Mesenchymal stem cell (in vitro differentiated cells and primary cell): ENCODE data around the gene BMPER.

Experiments used
- DNase-seq: peaks from one replicate; pipeline ENCODE4 v3.0.0-alpha.2; 2013
- H2AFZ ChIP-seq: one replicate; pipeline ENCODE4 v1.6.1; 2013; ENCODE audit warnings: low read depth, mild to moderate bottlenecking, control low read depth, inconsistent platforms, low read length, moderate library complexity
- H2AK5ac ChIP-seq: 2 replicates; pipeline ENCODE4 v1.6.1; 2013; ENCODE audit warnings: low read length, moderate library complexity, mild to moderate bottlenecking, inconsistent platforms; ENCODE audit not compliant: severe bottlenecking
- H2BK120ac ChIP-seq: one replicate; pipeline ENCODE4 v1.6.1; 2013; ENCODE audit warnings: low read depth, mild to moderate bottlenecking, inconsistent platforms, low read length, moderate library complexity
- H2BK12ac ChIP-seq, 2 experiments: one replicate each; pipeline ENCODE4 v1.6.1; 2013; ENCODE audit warnings: inconsistent platforms in 2 of 2, low read length in 2 of 2, mild to moderate bottlenecking in 2 of 2, moderate library complexity in 2 of 2, control low read depth in 1 of 2
- H2BK15ac ChIP-seq: one replicate; pipeline ENCODE4 v1.6.1; 2013; ENCODE audit warnings: mild to moderate bottlenecking, low read depth, inconsistent platforms; ENCODE audit not compliant: poor library complexity, severe bottlenecking
- H2BK5ac ChIP-seq: 2 replicates; pipeline ENCODE4 v1.6.1; 2013; ENCODE audit warnings: low read depth, mild to moderate bottlenecking, low read length, control low read depth, inconsistent platforms; ENCODE audit not compliant: poor library complexity, severe bottlenecking
- H3K14ac ChIP-seq, 2 experiments: one replicate each; pipeline ENCODE4 v1.6.1; 2013; ENCODE audit warnings: inconsistent platforms in 2 of 2, low read length in 2 of 2, control low read depth in 1 of 2, mild to moderate bottlenecking in 1 of 2, moderate library complexity in 1 of 2
- H3K18ac ChIP-seq, 2 experiments: one replicate each; pipeline ENCODE4 v1.6.1; 2013; ENCODE audit warnings: inconsistent platforms in 2 of 2, low read length in 2 of 2, control low read depth in 1 of 2, low read depth in 1 of 2, mild to moderate bottlenecking in 1 of 2
- H3K23ac ChIP-seq, 2 experiments: one replicate each; pipeline ENCODE4 v1.6.1; 2013; ENCODE audit warnings: inconsistent platforms in 2 of 2, low read length in 2 of 2, mild to moderate bottlenecking in 2 of 2, moderate library complexity in 2 of 2, control low read depth in 1 of 2
- H3K27ac ChIP-seq: 2 replicates; pipeline ENCODE4 v1.5.1; 2013; ENCODE audit warnings: mild to moderate bottlenecking, moderate library complexity, low read length, control low read depth, inconsistent platforms; ENCODE audit not compliant: poor library complexity, severe bottlenecking
- H3K27me3 ChIP-seq, 2 experiments: 2 replicates each; pipeline versions ENCODE4 v1.6.1 to v1.7.0; 2013; ENCODE audit warnings: low read length in 2 of 2, mild to moderate bottlenecking in 2 of 2, moderate library complexity in 2 of 2, control low read depth in 1 of 2, inconsistent platforms in 1 of 2; ENCODE audit not compliant: control insufficient read depth in 1 of 2, insufficient read depth in 1 of 2
- H3K36me3 ChIP-seq, 2 experiments: 2 replicates each; pipeline versions ENCODE4 v1.6.1 to v1.7.0; 2013; ENCODE audit warnings: low read length in 2 of 2, control low read depth in 1 of 2, inconsistent platforms in 1 of 2, low read depth in 1 of 2, mild to moderate bottlenecking in 1 of 2; ENCODE audit not compliant: insufficient read depth in 2 of 2, control insufficient read depth in 1 of 2
- H3K4ac ChIP-seq, 2 experiments: one replicate each; pipeline ENCODE4 v1.6.1; 2013; ENCODE audit warnings: inconsistent platforms in 2 of 2, low read length in 2 of 2, mild to moderate bottlenecking in 2 of 2, moderate library complexity in 2 of 2, control low read depth in 1 of 2, low read depth in 1 of 2
- H3K4me1 ChIP-seq: 2 replicates; pipeline ENCODE4 v1.6.1; 2013; ENCODE audit warnings: low read depth, low read length, control low read depth; ENCODE audit not compliant: control insufficient read depth, insufficient read depth
- H3K4me2 ChIP-seq: 2 replicates; pipeline ENCODE4 v1.6.1; 2013; ENCODE audit warnings: low read length, mild to moderate bottlenecking, inconsistent platforms; ENCODE audit not compliant: poor library complexity, severe bottlenecking
- H3K4me3 ChIP-seq, 2 experiments: 2 replicates each; pipeline versions ENCODE4 v1.5.1 to v1.7.0; 2013; ENCODE audit warnings: low read length in 2 of 2, mild to moderate bottlenecking in 2 of 2, control low read depth in 1 of 2, low read depth in 1 of 2; ENCODE audit not compliant: insufficient read depth in 1 of 2
- H3K79me1 ChIP-seq: replicated peaks from 2 replicates; pipeline ENCODE4 v1.6.1; 2013; ENCODE audit warnings: mild to moderate bottlenecking, control low read depth, low read length, inconsistent platforms; ENCODE audit not compliant: poor library complexity, severe bottlenecking
- H3K9ac ChIP-seq: 2 replicates; pipeline ENCODE4 v1.7.0; 2013; ENCODE audit warnings: mild to moderate bottlenecking, low read length, moderate library complexity
- H3K9me3 ChIP-seq: 2 replicates; pipeline ENCODE4 v1.7.0; 2013; ENCODE audit warnings: mild to moderate bottlenecking, low read length; ENCODE audit not compliant: control insufficient read depth
- H4K8ac ChIP-seq: one replicate; pipeline ENCODE4 v1.6.1; 2013; ENCODE audit warnings: inconsistent platforms, mild to moderate bottlenecking, low read length, moderate library complexity
- H4K91ac ChIP-seq: one replicate; pipeline ENCODE4 v1.6.1; 2013; ENCODE audit warnings: mild to moderate bottlenecking, low read length, inconsistent platforms
- WGBS: methylation state at CpG from one replicate; pipeline ENCODE4 v1.1.7; 2013; ENCODE audit warnings: mixed read lengths; 5-methylcytosine and 5-hydroxymethylcytosine counted together

The BMPER gene

GRCh38 chr7:34061149-34061548 is 155.8 kb downstream of the BMPER start:
- Histone ChIP-seq H3K36me3 (peaks cover 0 to 70% of the 10 kb centered on the region in 2 experiments), H2BK120ac (no peak overlapping the region), H3K27ac (no peak overlapping the region), H3K9me3 (no peaks in the 10 kb centered on the region), H3K4me3 (no peak overlapping the region), H3K79me1 (no peaks in the 10 kb centered on the region), H4K91ac (no peak overlapping the region), H3K4me2 (no peak overlapping the region), H3K27me3 (no peaks in the 10 kb centered on the region), H3K9ac (peak overlapping the region; percentile 85), H3K4ac (no peak overlapping the region), H2BK5ac (no peak overlapping the region), H3K14ac (no peak overlapping the region), H2BK12ac (no peak overlapping the region), H2AFZ (no peak overlapping the region), H3K4me1 (no peaks in the 10 kb centered on the region), H2BK15ac (no peak overlapping the region), H4K8ac (no peak overlapping the region), H3K18ac (no peak overlapping the region), H3K23ac (no peak overlapping the region), H2AK5ac (no peak overlapping the region)
- DNase-seq: peak; percentile 84
- WGBS: no CpG with 5 or more reads among the region's 2 CpGs

GRCh38 chr7:34062341-34062740 is 157.0 kb downstream of the BMPER start:
- 93% methylated on average over 3 of the region's 4 CpGs for WGBS
- H4K8ac ChIP-seq: no peak overlapping the region
- no peak overlapping the region for H2BK120ac ChIP-seq
- no peak overlapping the region for H4K91ac ChIP-seq
- H3K4me1 ChIP-seq: peaks cover 3% of the 10 kb centered on the region
- H3K4ac ChIP-seq: no peak overlapping the region
- H3K9me3 ChIP-seq: no peaks in the 10 kb centered on the region
- H3K4me2 ChIP-seq: no peak overlapping the region
- H3K36me3 ChIP-seq: peaks cover 0 to 70% of the 10 kb centered on the region in 2 experiments
- H3K23ac ChIP-seq: no peak overlapping the region
- H3K14ac ChIP-seq: no peak overlapping the region
- no peak overlapping the region for H3K4me3 ChIP-seq
- H2AFZ ChIP-seq: no peak overlapping the region
- no peak overlapping the region for H3K9ac ChIP-seq
- DNase-seq: no peak
- no peak overlapping the region for H2BK15ac ChIP-seq
- H2BK5ac ChIP-seq: no peak overlapping the region
- H3K79me1 ChIP-seq: no peaks in the 10 kb centered on the region
- no peak overlapping the region for H2BK12ac ChIP-seq
- H2AK5ac ChIP-seq: no peak overlapping the region
- no peak overlapping the region for H3K27ac ChIP-seq
- H3K18ac ChIP-seq: no peak overlapping the region
- H3K27me3 ChIP-seq: no peaks in the 10 kb centered on the region

- H3K27me3 ChIP-seq: no peaks in the 10 kb centered on the region
- H3K23ac ChIP-seq: no peak overlapping the region
- H3K18ac ChIP-seq: no peak overlapping the region
- no peak overlapping the region for H2AK5ac ChIP-seq
- H3K4me2 ChIP-seq: no peak overlapping the region
- H3K4me1 ChIP-seq: peaks cover 5% of the 10 kb centered on the region
- no peaks in the 10 kb centered on the region for H3K79me1 ChIP-seq
- H2BK5ac ChIP-seq: no peak overlapping the region
- no peak overlapping the region for H3K4ac ChIP-seq
- no peak overlapping the region for H3K9ac ChIP-seq
- no peak overlapping the region for H2AFZ ChIP-seq
- no peak overlapping the region for H3K14ac ChIP-seq
- no peak overlapping the region for H2BK15ac ChIP-seq
- H3K9me3 ChIP-seq: no peaks in the 10 kb centered on the region
- peaks cover 0 to 70% of the 10 kb centered on the region in 2 experiments for H3K36me3 ChIP-seq
- no peak overlapping the region for H2BK12ac ChIP-seq
- H2BK120ac ChIP-seq: no peak overlapping the region
- no peak overlapping the region for H3K27ac ChIP-seq
- no peak overlapping the region for H4K8ac ChIP-seq
- DNase-seq: no peak
- no peak overlapping the region for H4K91ac ChIP-seq
- H3K4me3 ChIP-seq: no peak overlapping the region
Observed at GRCh38 chr7:34062826-34063225, 157.5 kb downstream of the BMPER start.

- H3K79me1 ChIP-seq: no peaks in the 10 kb centered on the region
- no peak overlapping the region for H3K23ac ChIP-seq
- H4K91ac ChIP-seq: no peak overlapping the region
- no peaks in the 10 kb centered on the region for H3K9me3 ChIP-seq
- peak overlapping the region; percentile 15 for H3K9ac ChIP-seq
- no peak overlapping the region for H2AFZ ChIP-seq
- no peak overlapping the region for H2BK12ac ChIP-seq
- no peak overlapping the region for H2BK120ac ChIP-seq
- peaks cover 5% of the 10 kb centered on the region for H3K4me1 ChIP-seq
- no peak overlapping the region for H2AK5ac ChIP-seq
- no peak overlapping the region for H4K8ac ChIP-seq
- 100% methylated on average over 3 of the region's 4 CpGs for WGBS
- no peak overlapping the region for H3K27ac ChIP-seq
- no peak overlapping the region for H3K4me2 ChIP-seq
- peak; percentile 47 for DNase-seq
- H2BK5ac ChIP-seq: no peak overlapping the region
- H3K14ac ChIP-seq: no peak overlapping the region
- H3K4me3 ChIP-seq: no peak overlapping the region
- peaks cover 0 to 78% of the 10 kb centered on the region in 2 experiments for H3K36me3 ChIP-seq
- no peak overlapping the region for H2BK15ac ChIP-seq
- H3K27me3 ChIP-seq: no peaks in the 10 kb centered on the region
- H3K4ac ChIP-seq: no peak overlapping the region
- H3K18ac ChIP-seq: peak overlapping the region in 1 of 2 experiments; percentile 77
Observed at GRCh38 chr7:34064519-34065158, 159.3 kb downstream of the BMPER start.
